AG10803 (cell line): ENCODE data around the gene FAM219A.

Experiments
- DNase-seq: peaks from one replicate; pipeline ENCODE4 v3.0.0; 2010; ENCODE audit warnings: low read depth
- H3K4me3 ChIP-seq: 2 replicates; pipeline ENCODE4 v1.5.1; 2011; ENCODE audit warnings: mild to moderate bottlenecking, low read length, control low read depth
- CTCF ChIP-seq: conservative IDR thresholded peaks from 2 replicates; pipeline ENCODE4 v1.5.1; 2011; ENCODE audit warnings: mild to moderate bottlenecking, low read length, control low read depth, inconsistent platforms

FAM219A gene

GRCh38 chr9:34496149-34496712, 37.9 kb upstream of the FAM219A start:
- DNase-seq, result no peak
- no peak overlapping the region for H3K4me3 ChIP-seq
- TF ChIP-seq CTCF, result no peak

DNA sequence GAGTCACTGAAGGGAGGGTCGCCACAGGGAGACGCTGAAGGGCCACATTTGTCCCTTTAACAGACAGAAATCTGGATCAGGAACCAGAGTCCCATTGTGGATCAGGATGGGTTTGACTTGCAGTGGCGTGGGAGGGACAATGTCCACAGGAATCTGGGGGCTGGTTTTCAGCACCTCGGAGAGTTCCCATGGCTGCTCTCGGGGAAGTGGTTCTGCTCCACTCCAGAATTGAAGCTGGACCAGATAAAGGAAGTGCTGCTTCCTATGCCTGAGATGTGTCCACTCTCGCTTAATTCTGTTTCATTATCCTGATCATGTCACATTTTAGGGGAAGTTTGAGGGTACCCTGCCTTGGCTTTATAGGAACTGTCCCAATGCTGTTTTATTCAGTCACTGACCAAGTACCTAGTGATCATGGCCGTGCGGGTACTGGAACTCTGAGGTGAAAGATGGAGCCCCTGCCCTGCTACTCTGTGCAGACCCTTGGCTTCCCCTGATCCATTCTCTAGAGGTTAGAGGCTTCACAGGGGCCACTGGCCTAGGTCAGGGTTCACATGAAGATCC, 35.7 kb upstream of the FAM219A start:
- DNase-seq, result peak; percentile 32
- no peak overlapping the region for H3K4me3 ChIP-seq
- no peak for TF ChIP-seq CTCF

DNA sequence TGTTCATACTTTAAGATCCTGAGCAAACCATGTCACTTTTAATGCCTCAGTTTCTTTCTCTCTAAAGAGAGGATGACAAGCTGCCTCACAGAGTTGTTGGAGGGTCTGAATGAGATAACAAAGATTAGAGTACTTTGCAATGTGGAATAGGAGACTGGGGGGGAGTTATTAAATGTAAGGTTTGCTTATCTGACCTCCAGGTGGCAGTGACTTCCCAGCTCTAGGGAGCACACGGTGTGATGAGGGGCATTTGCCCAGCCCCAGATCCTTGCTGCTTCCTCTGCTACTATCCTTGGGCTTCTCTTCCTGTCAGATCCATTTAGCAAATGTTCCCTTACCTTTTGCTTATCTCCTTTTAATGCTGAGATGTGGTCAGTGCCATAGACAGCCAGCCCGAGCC, 33.7 kb upstream of the FAM219A start:
- no peak for TF ChIP-seq CTCF
- H3K4me3 ChIP-seq, result no peak overlapping the region
- no peak for DNase-seq

- TF ChIP-seq CTCF, result no peak
- no peak overlapping the region for H3K4me3 ChIP-seq
- no peak for DNase-seq
These were observed 33.2 kb upstream of the FAM219A start for GRCh38 chr9:34491596-34491995.

GRCh38 chr9:34490760-34491159, 32.4 kb upstream of the FAM219A start:
- no peak for DNase-seq
- TF ChIP-seq CTCF, result no peak
- no peak overlapping the region for H3K4me3 ChIP-seq

GRCh38 chr9:34490360-34490759, 32.0 kb upstream of the FAM219A start:
- DNase-seq, result no peak
- TF ChIP-seq CTCF, result no peak
- no peak overlapping the region for H3K4me3 ChIP-seq

- no peak for TF ChIP-seq CTCF
- no peak overlapping the region for H3K4me3 ChIP-seq
- DNase-seq, result no peak
These were observed 28.2 kb upstream of the FAM219A start for GRCh38 chr9:34486572-34486971.
